ENCODE data around the gene NEK6. TPM values are rescaled to one million over a fixed set of nuclear protein-coding genes. Genes with fewer than 3 reads are reported as not detected.

NEK6 gene
- total and polyA plus RNA-seq, 10 of the 15 experiments (the other 5 are each of a cell fraction or from before 2014, with no cell fraction given) = 31.3 to 161 (median 89.2) TPM

DNA sequence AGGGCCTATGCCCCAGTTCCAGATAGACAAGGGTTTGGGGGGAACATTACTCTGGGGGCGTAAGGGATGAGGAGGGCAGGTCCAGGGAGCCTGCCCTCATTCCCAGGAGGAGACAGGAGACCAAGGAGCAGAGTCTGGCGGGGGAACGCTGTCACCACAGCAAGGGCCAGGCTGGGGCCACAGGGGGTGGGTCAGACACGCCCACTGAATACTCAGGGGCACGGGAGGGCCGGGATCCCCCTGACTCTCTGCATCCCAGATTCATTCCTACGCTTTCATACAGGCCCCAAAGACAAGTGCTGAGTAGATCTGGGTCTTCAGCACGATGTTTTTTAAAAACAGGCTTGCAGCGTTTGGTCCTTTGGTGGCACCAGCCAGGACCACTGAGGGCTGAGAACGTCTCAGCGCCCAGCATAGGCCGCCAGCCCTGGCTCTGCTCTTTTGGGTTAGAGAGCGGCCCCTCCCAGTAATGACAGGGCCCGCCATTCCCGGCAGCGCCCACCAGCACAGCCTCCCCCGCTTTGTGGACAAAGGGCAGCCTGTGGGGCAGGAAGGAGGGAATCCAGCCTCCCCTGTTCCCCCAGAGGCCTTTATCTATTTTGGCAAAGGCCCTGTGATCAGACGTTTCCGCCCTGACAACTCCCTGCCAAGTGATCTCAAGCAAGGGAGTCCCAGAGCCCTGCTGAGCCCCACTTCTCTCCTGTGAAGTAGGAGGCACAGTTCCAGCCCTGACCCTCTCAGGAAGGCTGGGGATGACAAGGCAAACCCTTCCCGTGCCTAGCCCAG lies 24.9 kb downstream of the NEK6 start:
- DNase-seq (ENCODE audit: low read depth, low spot score) = no peak
- BruUV-seq (replicated peaks) = no TSS peak
- no peak overlapping the region for H2AFZ ChIP-seq (ENCODE audit: control insufficient read depth, low read depth, low read length)
- TF ChIP-seq SREBF1 (IDR thresholded peaks at IDR 0.05; ENCODE audit: low read length) = no peak
- TF ChIP-seq, protein P1, sequence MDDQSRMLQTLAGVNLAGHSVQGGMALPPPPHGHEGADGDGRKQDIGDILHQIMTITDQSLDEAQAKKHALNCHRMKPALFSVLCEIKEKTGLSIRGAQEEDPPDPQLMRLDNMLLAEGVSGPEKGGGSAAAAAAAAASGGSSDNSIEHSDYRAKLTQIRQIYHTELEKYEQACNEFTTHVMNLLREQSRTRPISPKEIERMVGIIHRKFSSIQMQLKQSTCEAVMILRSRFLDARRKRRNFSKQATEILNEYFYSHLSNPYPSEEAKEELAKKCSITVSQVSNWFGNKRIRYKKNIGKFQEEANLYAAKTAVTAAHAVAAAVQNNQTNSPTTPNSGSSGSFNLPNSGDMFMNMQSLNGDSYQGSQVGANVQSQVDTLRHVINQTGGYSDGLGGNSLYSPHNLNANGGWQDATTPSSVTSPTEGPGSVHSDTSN (IDR thresholded peaks at IDR 0.05; ENCODE audit: insufficient replicate concordance, low read depth, low read length) = no peak
- TF ChIP-seq RCOR1 (conservative IDR thresholded peaks at IDR 0.05; ENCODE audit: low read depth, low read length) = no peak
- TF ChIP-seq MTA2 (IDR thresholded peaks at IDR 0.05; ENCODE audit: low read depth) = no peak
- TF ChIP-seq BHLHE40 (IDR thresholded peaks at IDR 0.05; ENCODE audit: borderline replicate concordance in 1 of 2, low read depth in 2 of 2, low read length in 1 of 2) = no peak
- TF ChIP-seq ZBED1 (IDR thresholded peaks at IDR 0.05; ENCODE audit: borderline replicate concordance) = no peak
- TF ChIP-seq NRF1 (conservative IDR thresholded peaks at IDR 0.05; ENCODE audit: low read depth, low read length) = no peak
- TF ChIP-seq IKZF2 (IDR thresholded peaks at IDR 0.05) = no peak
- no peak for TF ChIP-seq CHD2 (IDR thresholded peaks at IDR 0.05; ENCODE audit: borderline replicate concordance, low read depth, low read length)
- TF ChIP-seq DPF2 (IDR thresholded peaks at IDR 0.05) = no peak
- WGBS (ENCODE audit: insufficient coverage, insufficient replicate concordance, low lambda C conversion rate, missing lambda C conversion rate) = 38% methylated on average over 20 of the region's 20 CpGs
- H3K4me3 ChIP-seq = no peak overlapping the region
- peaks cover 40% of the 10 kb centered on the region for H3K4me1 ChIP-seq (ENCODE audit: control insufficient read depth, insufficient read depth, low read length)
- peaks cover 11 to 21% of the 10 kb centered on the region in 2 experiments for H3K36me3 ChIP-seq (ENCODE audit: control insufficient read depth in 2 of 2, insufficient read depth in 2 of 2, low read length in 1 of 2)
- RAD21 ChIA-PET (ENCODE audit: unreplicated experiment) = no interaction called here
- FAIRE-seq = no peak
- peak overlapping the region; percentile 34 for H3K27ac ChIP-seq (ENCODE audit: control insufficient read depth, insufficient read depth)
- in situ Hi-C loops (cut with MboI) = loop anchor here (25.0 kb wide), 1 partner anchor 145 kb away; no protein-coding TSS in a partner anchor
- POLR2A ChIA-PET = no interaction called here
- SMC1A ChIA-PET (ENCODE audit: uncharacterized antibody, unreplicated experiment) = no interaction called here
- peaks cover 93% of the 10 kb centered on the region for H3K79me2 ChIP-seq (ENCODE audit: control insufficient read depth, insufficient read depth, low read length)
- CTCF ChIA-PET = no interaction called here
- no peak overlapping the region for H3K4me2 ChIP-seq (ENCODE audit: control insufficient read depth, insufficient read depth)
- intact Hi-C loops (cut with micrococcal nuclease; ENCODE audit: unreplicated experiment) = no loop called here
- no peaks in the 10 kb centered on the region; the same call in 2 of the 3 replicates for H3K9me3 ChIP-seq (replicated peaks; ENCODE audit: control insufficient read depth, insufficient read depth, low read length)
- H4K20me1 ChIP-seq (ENCODE audit: control insufficient read depth, insufficient read depth) = peaks cover 4% of the 10 kb centered on the region
- ATAC-seq = no peak
- H3K27me3 ChIP-seq (replicated peaks in 1 of 2; ENCODE audit: control insufficient read depth in 2 of 2, insufficient read depth in 2 of 2, low read length in 1 of 2) = no peaks in the 10 kb centered on the region
- H3K9ac ChIP-seq (ENCODE audit: control insufficient read depth, insufficient read depth, low read length) = no peak overlapping the region

Measured in GM12878 (cell line).